ENCODE results near the gene DYNLT2B.
"Not testable (repeated sequence)": the region's sequence is repeated elsewhere in the genome, so short reads cannot be mapped to it uniquely, and the experiment has no call there.

DYNLT2B gene

GRCh38 chr3:196317687-196318467 lies at the start of gene DYNLT2B:
DYNLT2B (minus strand) TSS chr3:196318240; CDS start chr3:196318152, 88 bp downstream.
- peak; percentile 87 for DNase-seq (ENCODE audit: low spot score)

DNA sequence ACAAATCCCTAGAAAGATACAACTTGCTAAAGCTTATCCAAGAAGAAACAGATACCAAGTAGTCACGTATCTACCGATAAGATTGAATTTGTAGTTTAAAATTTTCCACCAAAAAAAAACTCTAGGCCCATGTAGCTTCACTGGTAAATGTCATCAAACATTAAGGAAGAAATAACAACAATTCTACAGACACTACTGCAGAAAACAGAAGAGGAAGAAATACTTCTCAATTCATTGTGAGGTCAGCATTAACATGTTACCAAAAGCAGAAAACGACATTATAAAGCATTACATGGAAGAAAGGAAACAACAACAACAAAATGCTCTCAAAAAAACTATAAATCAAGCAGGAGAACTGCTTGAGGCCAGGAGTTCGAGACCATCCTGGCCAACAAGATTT lies 47.7 kb upstream of the DYNLT2B start:
- no peak for DNase-seq (ENCODE audit: low spot score)

GRCh38 chr3:196360586-196360985 lies 42.5 kb upstream of the DYNLT2B start:
- DNase-seq (ENCODE audit: low spot score), result no peak

DNA sequence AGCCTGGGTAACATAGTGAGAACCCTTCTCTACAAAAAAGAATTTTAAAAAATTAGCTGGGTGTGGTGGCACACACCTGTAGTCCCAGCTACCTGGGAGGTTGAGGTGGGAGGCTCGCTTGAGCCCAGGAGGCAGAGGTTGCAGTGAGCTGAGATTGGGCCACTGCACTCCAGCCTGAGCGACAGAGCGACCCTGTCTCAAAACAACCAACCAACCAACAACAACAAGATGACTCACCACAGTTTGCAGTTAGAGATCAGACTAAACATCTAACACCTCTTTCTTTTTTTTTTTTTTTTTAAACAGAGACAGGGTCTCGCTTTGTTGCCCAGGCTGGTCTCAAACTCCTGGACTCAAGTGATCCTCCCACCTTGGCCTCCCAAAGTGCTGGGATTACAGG lies 40.5 kb upstream of the DYNLT2B start:
- DNase-seq (ENCODE audit: low spot score), result not testable (repeated sequence)

DNA sequence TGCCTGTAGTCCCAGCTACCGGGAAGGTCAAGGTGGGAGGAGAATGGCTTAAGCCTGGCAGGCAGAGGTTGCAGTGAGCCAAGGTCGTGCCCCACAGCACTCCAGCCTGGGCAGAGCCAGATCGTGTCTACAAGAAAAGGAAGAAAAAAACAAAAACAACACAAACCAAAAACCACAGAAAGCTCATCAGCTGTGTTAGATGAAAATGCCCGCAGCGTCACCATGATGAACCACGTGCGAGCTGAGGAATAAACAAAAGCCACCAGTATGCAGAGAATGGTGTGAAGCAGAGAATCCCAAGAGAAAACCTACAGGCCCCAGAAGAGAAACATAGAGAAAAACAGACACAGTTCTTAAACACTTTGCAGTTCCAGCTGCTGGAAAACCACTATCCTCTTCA lies 39.9 kb upstream of the DYNLT2B start:
- no peak for DNase-seq (ENCODE audit: low spot score)

GRCh38 chr3:196356556-196356955 lies 38.5 kb upstream of the DYNLT2B start:
- no peak for DNase-seq (ENCODE audit: low spot score)

GRCh38 chr3:196355668-196356067 lies 37.6 kb upstream of the DYNLT2B start:
- DNase-seq (ENCODE audit: low spot score), result no peak

DNA sequence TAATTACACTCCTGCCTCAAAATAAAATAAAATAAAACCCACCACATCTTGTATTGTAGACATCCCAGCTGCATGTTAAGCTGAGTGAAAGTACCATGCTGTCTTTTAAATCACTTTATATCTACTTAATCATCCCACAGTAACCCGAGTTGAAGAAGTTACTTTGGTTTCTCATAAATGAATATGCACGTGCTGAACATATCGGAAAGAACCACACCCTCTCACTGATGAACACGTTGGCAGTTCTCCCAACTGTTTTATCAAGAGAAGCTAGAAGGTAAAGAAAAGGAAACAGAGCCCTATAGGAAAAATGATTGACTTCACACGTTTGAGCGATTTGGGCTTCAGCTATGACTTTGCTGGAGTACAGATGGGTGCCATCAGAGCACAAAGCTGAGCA lies 36.1 kb upstream of the DYNLT2B start:
- no peak for DNase-seq (ENCODE audit: low spot score)

DNA sequence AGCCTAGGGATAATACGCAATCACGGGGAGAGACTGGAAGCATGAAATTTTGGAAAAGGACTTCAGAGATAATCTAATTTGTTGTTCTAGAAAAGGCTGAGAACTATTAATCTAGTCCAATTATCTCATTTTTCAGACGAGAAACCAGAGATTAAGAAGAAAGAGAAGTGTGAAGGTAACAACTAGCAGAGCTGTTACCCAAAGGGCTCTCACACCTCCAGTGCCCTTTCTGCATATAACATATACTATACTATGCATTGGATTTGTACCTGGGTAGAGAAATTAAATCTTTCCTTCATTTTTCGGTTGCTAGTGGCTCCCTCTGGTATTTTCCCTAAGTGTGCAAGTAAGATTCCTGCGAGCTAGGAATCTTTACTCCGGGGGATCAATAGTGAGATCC lies 33.5 kb upstream of the DYNLT2B start:
- DNase-seq (ENCODE audit: low spot score), result no peak

DNA sequence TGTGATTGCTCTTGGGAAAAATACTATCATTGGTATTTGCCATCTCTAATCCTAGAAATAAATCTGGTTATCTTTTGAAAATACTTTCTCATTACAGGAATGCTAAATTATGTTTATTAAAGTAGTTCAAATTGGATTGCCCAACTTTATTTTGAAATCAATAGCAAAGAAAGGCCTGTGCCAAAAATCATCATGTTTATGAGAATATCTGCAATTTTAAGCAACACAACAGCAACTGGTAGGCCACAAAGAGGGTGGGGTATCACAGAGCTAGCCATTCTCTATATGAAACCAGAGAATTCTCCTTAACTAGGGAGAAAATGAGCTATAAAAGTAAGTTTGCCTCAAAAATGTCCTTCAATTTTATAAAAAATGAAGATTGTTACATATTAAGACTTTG lies 32.0 kb upstream of the DYNLT2B start:
- no peak for DNase-seq (ENCODE audit: low spot score)

GRCh38 chr3:196348698-196349097 lies 30.7 kb upstream of the DYNLT2B start:
- no peak for DNase-seq (ENCODE audit: low spot score)

- no peak for DNase-seq (ENCODE audit: low spot score)
These were observed 26.6 kb upstream of the DYNLT2B start for GRCh38 chr3:196344663-196345062.

GRCh38 chr3:196343917-196344316 lies 25.9 kb upstream of the DYNLT2B start:
- DNase-seq (ENCODE audit: low spot score), result not testable (repeated sequence)

DNA sequence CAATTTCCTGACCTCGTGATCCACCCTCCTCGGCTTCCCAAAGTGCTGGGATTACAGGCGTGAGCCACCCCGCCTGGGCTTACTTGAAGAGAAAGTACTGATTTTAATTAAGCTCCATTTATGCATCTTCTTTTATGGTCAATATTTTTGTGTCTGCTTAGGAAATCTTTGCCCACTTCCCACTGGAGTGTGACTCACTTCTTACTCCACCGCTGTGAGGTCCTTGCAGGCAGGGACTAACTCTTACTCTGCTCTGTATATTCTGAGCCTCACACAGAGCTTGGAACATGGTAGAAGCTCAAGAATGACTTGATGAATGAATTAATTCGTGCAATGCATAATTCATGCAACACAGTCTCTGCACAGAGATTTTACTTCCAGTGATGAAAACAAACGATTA lies 23.1 kb upstream of the DYNLT2B start:
- DNase-seq (ENCODE audit: low spot score), result no peak

DNA sequence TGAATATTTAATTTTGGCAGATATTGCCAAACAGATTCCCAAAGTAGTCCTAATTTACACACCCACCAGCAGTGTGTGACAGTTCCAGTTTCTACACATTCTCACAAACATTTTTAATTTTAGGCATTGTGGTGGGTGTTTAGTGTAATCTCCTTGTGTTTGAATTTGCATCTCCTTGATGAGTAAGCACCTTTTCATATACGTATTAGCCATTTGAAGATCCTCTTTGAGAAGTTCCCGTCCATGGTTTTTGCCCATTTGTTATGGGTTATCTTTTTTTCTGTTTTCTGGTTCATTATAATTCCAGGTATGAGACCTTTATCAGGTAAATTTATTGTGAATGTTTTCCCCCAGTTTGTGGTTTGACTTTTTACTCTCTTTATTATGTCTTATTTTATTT lies 22.4 kb upstream of the DYNLT2B start:
- no peak for DNase-seq (ENCODE audit: low spot score)

- no peak for DNase-seq (ENCODE audit: low spot score)
These were observed 21.6 kb upstream of the DYNLT2B start for GRCh38 chr3:196339493-196340254.

- DNase-seq (ENCODE audit: low spot score), result no peak
These were observed 21.0 kb upstream of the DYNLT2B start for GRCh38 chr3:196339044-196339443.

- DNase-seq (ENCODE audit: low spot score), result no peak
These were observed 18.5 kb upstream of the DYNLT2B start for GRCh38 chr3:196336319-196337145.

GRCh38 chr3:196335503-196335948 lies 17.5 kb upstream of the DYNLT2B start:
- DNase-seq (ENCODE audit: low spot score), result no peak

- no peak for DNase-seq (ENCODE audit: low spot score)
These were observed 16.9 kb upstream of the DYNLT2B start for GRCh38 chr3:196334982-196335381.

- no peak for DNase-seq (ENCODE audit: low spot score)
These were observed 14.1 kb upstream of the DYNLT2B start for GRCh38 chr3:196332168-196332567.

- no peak for DNase-seq (ENCODE audit: low spot score)
These were observed 9.4 kb upstream of the DYNLT2B start for GRCh38 chr3:196327405-196327804.

All from CD4-positive, alpha-beta T cell treated with Interleukin-6 at 100 ng/mL for 8 hours (primary cell).